Measurements from ENCODE around the gene P2RX4. TPM values are rescaled to one million over a fixed set of nuclear protein-coding genes. Genes with fewer than 3 reads are reported as not detected.

Gene P2RX4
- total and polyA plus RNA-seq, 3 donors from 2014 or later: 20.2 to 50.0 (median 36.0) TPM

DNA sequence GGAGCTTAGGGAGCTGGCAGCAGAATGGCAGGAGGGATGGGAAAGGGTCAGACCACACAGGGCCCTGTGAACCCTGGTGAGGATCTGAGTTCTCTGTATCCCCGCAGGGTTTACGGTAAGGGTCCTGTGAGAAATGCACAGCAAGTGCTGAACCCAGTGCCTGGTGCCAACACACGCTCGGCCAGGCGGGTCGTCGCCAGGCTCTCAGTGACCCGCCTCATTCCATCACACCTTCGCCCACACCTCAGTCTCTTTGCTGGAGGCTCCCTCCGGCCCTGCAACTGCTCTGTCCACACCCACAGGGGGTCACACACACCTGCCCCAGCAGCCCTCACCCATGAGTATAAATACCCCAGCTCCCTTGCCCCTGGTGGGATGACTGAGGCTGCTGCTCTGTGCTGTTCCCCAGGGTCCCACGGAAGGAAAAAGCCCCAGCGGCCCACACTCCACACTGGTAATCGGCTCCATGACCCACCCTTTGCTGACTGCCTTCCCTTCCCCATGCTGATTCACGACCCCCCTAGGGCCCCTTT is 63.5 kb downstream of the P2RX4 start:
- DNase-seq: no peak
- 80 to 81% methylated on average over 6 to 14 of the region's 14 CpGs for WGBS, 2 donors
- H3K36me3 ChIP-seq (ENCODE audit: low read depth, missing control alignments): no peaks in the 10 kb centered on the region

DNA sequence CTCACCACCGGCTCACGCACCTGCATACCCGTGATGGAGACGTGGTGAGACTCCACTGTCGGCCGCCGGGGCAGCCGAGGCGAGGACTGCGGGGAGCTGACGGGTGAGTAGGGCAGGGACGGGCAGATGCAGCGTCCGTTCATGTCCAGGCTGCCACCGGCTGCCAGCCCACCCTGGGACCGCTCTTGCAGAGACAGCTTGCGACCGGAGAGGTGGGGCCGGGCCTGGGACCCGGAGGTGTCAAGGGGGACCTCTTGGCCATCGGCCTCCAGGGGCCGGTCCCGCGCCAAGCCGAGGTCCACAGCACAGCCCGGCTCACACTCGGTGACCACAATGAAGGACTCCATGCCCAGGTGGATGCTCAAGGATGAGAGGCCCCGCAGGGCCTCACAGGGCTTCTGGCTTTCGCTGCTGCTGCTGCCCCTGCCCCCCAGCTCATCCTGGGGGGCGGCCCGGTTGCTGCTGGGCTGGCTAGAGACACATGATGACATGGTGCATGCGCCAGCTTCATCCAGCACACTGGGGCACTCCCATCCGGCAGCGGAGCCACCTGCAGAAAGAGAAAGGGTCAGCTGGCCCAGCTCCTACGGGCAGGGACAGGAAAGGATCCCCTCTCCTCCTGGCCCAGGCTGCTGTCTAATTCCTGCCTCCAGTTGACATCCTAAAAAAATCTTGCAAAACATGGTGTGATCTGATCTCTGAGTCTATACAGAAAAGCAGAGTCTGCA is 64.3 kb downstream of the P2RX4 start:
- peaks cover 14% of the 10 kb centered on the region for H3K4me1 ChIP-seq
- DNase-seq: no peak
- 83 to 93% methylated on average over 1 to 31 of the region's 35 CpGs for WGBS, 2 donors
- no peak overlapping the region for H3K27ac ChIP-seq
- intact Hi-C loops (cut with DNase I; ENCODE audit: low total_unique reads): no loop called here
- H3K4me3 ChIP-seq: no peak overlapping the region
- TF ChIP-seq, protein P1, sequence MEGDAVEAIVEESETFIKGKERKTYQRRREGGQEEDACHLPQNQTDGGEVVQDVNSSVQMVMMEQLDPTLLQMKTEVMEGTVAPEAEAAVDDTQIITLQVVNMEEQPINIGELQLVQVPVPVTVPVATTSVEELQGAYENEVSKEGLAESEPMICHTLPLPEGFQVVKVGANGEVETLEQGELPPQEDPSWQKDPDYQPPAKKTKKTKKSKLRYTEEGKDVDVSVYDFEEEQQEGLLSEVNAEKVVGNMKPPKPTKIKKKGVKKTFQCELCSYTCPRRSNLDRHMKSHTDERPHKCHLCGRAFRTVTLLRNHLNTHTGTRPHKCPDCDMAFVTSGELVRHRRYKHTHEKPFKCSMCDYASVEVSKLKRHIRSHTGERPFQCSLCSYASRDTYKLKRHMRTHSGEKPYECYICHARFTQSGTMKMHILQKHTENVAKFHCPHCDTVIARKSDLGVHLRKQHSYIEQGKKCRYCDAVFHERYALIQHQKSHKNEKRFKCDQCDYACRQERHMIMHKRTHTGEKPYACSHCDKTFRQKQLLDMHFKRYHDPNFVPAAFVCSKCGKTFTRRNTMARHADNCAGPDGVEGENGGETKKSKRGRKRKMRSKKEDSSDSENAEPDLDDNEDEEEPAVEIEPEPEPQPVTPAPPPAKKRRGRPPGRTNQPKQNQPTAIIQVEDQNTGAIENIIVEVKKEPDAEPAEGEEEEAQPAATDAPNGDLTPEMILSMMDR (IDR thresholded peaks at IDR 0.05): no peak
- TF ChIP-seq POLR2A (IDR thresholded peaks at IDR 0.05): no peak
- H3K36me3 ChIP-seq (ENCODE audit: low read depth, missing control alignments): no peaks in the 10 kb centered on the region
- H3K27me3 ChIP-seq: no peaks in the 10 kb centered on the region
- no peaks in the 10 kb centered on the region for H3K9me3 ChIP-seq

More for the DNA sequence above, 63.5 kb downstream of the P2RX4 start:
- Histone ChIP-seq H3K4me3 (no peak overlapping the region), H3K4me1 (peaks cover 6% of the 10 kb centered on the region), H3K27me3 (no peaks in the 10 kb centered on the region), H3K27ac (no peak overlapping the region), H3K9me3 (no peaks in the 10 kb centered on the region)
- TF ChIP-seq, protein P1 (IDR thresholded peaks at IDR 0.05): no peak
- TF ChIP-seq POLR2A (IDR thresholded peaks at IDR 0.05): no peak
- intact Hi-C loops (cut with DNase I; ENCODE audit: low total_unique reads): no loop called here

DNA sequence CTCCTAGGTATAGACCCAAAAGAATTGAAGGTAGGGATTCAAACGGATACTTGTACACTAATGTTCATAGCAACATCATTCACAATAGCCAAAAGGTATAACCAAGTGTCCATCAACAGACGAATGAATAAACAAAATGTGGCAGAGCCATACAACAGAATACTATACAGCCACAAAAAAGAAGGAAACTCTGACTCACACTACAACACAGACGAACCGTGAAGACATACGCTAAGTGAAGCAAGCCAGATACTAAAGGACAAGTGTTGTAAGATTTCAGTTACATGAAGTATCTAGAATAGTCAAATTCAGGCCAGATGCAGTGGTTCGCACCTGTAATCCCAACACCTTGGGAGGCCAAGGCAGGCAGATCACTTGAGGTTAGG is 67.4 kb downstream of the P2RX4 start:
- H3K4me1 ChIP-seq: peaks cover 25% of the 10 kb centered on the region
- no peaks in the 10 kb centered on the region for H3K27me3 ChIP-seq
- H3K36me3 ChIP-seq (ENCODE audit: low read depth, missing control alignments): no peaks in the 10 kb centered on the region
- peak overlapping the region in 1 of 2 donors; percentile 91 for H3K27ac ChIP-seq
- TF ChIP-seq, protein P1 (IDR thresholded peaks at IDR 0.05): no peak
- no peak for TF ChIP-seq POLR2A (IDR thresholded peaks at IDR 0.05)
- 86 to 90% methylated on average over 6 of the region's 6 CpGs for WGBS, 2 donors
- intact Hi-C loops (cut with DNase I; ENCODE audit: low total_unique reads): no loop called here
- no peaks in the 10 kb centered on the region for H3K9me3 ChIP-seq
- H3K4me3 ChIP-seq: no peak overlapping the region
- DNase-seq: no peak

DNA sequence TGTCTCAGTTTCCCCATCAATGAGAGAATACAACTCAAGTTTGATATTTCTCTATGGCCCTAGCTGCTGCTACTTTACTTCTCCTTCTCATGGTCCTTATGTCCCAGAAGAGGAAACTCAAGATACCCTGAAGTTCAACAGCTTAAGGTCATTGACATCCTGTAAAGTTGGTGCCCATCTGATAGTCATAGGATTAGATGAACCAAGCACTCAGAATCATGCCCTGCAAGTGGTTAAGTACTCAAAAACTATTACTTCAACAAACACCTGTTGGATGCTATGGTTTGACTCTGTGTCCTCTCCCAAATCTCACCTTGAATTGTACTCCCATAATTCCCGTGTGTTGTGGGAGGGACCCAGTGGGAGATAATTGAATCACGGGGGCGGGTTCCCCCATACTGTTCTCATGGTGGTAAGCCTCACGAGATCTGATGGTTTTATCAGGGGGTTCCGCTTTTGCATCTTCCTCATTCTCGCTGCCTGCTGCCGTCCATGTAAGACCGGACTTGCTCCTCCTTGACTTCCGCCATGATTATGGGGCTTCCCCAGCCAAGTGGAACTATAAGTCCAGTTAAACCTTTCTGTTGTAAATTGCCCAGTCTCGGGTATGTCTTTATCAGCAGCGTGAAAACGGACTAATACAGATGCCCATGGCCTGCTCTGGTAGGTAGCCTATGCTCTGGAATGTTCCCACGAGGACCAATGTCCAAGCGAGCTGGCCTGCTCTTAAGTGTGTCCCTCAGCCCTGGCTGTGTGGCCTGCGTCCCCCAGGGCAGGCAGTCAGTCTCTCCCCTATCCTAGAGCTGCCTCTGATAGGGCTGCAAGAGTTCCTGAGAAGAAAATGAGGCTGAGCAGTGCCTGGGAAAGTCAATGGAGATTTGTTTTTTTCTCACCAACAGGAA is 68.5 kb downstream of the P2RX4 start:
- H3K4me1 ChIP-seq: peaks cover 28% of the 10 kb centered on the region
- no peak for TF ChIP-seq POLR2A (IDR thresholded peaks at IDR 0.05)
- TF ChIP-seq, protein P1 (IDR thresholded peaks at IDR 0.05): no peak
- WGBS, 2 donors: 75 to 78% methylated on average over 14 to 15 of the region's 15 CpGs
- no peaks in the 10 kb centered on the region for H3K9me3 ChIP-seq
- no peak overlapping the region for H3K4me3 ChIP-seq
- no peak for DNase-seq
- H3K27ac ChIP-seq: peak overlapping the region; percentile 69 to 91
- H3K36me3 ChIP-seq (ENCODE audit: low read depth, missing control alignments): no peaks in the 10 kb centered on the region
- intact Hi-C loops (cut with DNase I; ENCODE audit: low total_unique reads): no loop called here
- H3K27me3 ChIP-seq: no peaks in the 10 kb centered on the region
